Endometrial microvascular endothelial cells (primary cell): ENCODE data around the gene PLCG1. TPM values are rescaled to one million over a fixed set of nuclear protein-coding genes. Genes with fewer than 3 reads are reported as not detected.

Experiments used
- in situ Hi-C: cut with HindIII; loops from 2 replicates; pipeline ENCODE4 v1.10.0; 2017; ENCODE audit warnings: low sequenced_read_pairs, low pct_unique_long_range_greater_than_20kb; ENCODE audit errors: inconsistent ontology term
- total RNA-seq: library from RNA; depleted of rRNA; stranded (reverse); fragments of >200 nt; gene quantifications from one replicate; pipeline ENCODE4 v1.2.3, GENCODE V29; 2015; ENCODE audit errors: inconsistent ontology term

PLCG1 gene
- total RNA-seq, 1 donor from 2014 or later, result 61.3 TPM

GRCh38 chr20:41173791-41174341 is 36.5 kb downstream of the PLCG1 start:
- in situ Hi-C loops, result no loop called here

GRCh38 chr20:41174373-41174772 is 37.0 kb downstream of the PLCG1 start:
- in situ Hi-C loops, result no loop called here

GRCh38 chr20:41174782-41175181 is 37.4 kb downstream of the PLCG1 start:
- in situ Hi-C loops, result no loop called here

- in situ Hi-C loops, result no loop called here
Measured at GRCh38 chr20:41175201-41175651, 37.9 kb downstream of the PLCG1 start.

GRCh38 chr20:41175727-41176330 is 38.5 kb downstream of the PLCG1 start:
- in situ Hi-C loops, result no loop called here

- in situ Hi-C loops, result no loop called here
Measured at GRCh38 chr20:41176711-41177552, 39.6 kb downstream of the PLCG1 start.

GRCh38 chr20:41177636-41178035 is 40.3 kb downstream of the PLCG1 start:
- in situ Hi-C loops, result no loop called here

GRCh38 chr20:41178495-41178894 is 41.2 kb downstream of the PLCG1 start:
- in situ Hi-C loops, result no loop called here

GRCh38 chr20:41178904-41179432 is 41.6 kb downstream of the PLCG1 start:
- in situ Hi-C loops, result no loop called here

GRCh38 chr20:41179961-41180360 is 42.6 kb downstream of the PLCG1 start:
- in situ Hi-C loops, result no loop called here

- in situ Hi-C loops, result no loop called here
Measured at GRCh38 chr20:41180599-41181333, 43.4 kb downstream of the PLCG1 start.

GRCh38 chr20:41181567-41181966 is 44.2 kb downstream of the PLCG1 start:
- in situ Hi-C loops, result no loop called here

GRCh38 chr20:41182296-41183212 is 45.2 kb downstream of the PLCG1 start:
- in situ Hi-C loops, result no loop called here

GRCh38 chr20:41183391-41183790 is 46.0 kb downstream of the PLCG1 start:
- in situ Hi-C loops, result no loop called here

GRCh38 chr20:41183831-41184230 is 46.5 kb downstream of the PLCG1 start:
- in situ Hi-C loops, result no loop called here

GRCh38 chr20:41185013-41185757 is 47.8 kb downstream of the PLCG1 start:
- in situ Hi-C loops, result no loop called here

- in situ Hi-C loops, result no loop called here
Measured at GRCh38 chr20:41187668-41188067, 50.3 kb downstream of the PLCG1 start.
